Astrocyte of the spinal cord (primary cell): ENCODE measurements around the gene SORCS2.
A peak's percentile ranks its signal among the peaks of the same experiment; 100 is the strongest.

Experiments
- DNase-seq: peaks from one replicate; pipeline ENCODE4 v3.0.0; 2011; ENCODE audit warnings: low read depth, low spot score
- H3K4me3 ChIP-seq: 2 replicates; pipeline ENCODE4 v1.5.1; 2011; ENCODE audit warnings: low read depth, mild to moderate bottlenecking, low read length, moderate library complexity
- in situ Hi-C: cut with HindIII; loops from 2 replicates; pipeline ENCODE4 v1.10.0; 2017; ENCODE audit warnings: low sequenced_read_pairs
- TF ChIP-seq, protein P1 (sequence below): IDR thresholded peaks from 2 replicates; pipeline ENCODE4 v1.5.1; 2012; ENCODE audit warnings: low read depth, mild to moderate bottlenecking, low read length, inconsistent platforms

The SORCS2 gene

DNA sequence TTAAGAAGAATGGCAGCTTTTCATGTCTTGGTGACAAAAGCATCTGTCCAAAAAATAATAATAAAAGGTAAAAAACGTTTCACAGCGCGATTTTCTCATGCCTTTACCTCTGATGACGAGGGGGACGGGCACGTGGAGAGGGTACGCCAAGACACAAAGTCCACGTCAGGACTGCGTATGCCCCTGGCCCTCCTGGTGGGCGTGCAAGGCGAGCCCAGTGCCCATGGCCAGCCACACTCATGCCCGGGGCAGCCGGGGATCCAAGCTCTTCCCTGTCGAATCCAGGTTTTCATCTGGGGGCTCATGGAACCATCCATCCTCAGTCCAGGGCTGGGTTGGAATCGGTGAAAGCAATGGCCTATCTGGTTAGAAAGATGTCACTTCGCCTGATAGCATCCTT is 570.8 kb downstream of the SORCS2 start:
- in situ Hi-C loops, result no loop called here
- no peak overlapping the region for H3K4me3 ChIP-seq
- no peak for DNase-seq
- TF ChIP-seq, protein P1, sequence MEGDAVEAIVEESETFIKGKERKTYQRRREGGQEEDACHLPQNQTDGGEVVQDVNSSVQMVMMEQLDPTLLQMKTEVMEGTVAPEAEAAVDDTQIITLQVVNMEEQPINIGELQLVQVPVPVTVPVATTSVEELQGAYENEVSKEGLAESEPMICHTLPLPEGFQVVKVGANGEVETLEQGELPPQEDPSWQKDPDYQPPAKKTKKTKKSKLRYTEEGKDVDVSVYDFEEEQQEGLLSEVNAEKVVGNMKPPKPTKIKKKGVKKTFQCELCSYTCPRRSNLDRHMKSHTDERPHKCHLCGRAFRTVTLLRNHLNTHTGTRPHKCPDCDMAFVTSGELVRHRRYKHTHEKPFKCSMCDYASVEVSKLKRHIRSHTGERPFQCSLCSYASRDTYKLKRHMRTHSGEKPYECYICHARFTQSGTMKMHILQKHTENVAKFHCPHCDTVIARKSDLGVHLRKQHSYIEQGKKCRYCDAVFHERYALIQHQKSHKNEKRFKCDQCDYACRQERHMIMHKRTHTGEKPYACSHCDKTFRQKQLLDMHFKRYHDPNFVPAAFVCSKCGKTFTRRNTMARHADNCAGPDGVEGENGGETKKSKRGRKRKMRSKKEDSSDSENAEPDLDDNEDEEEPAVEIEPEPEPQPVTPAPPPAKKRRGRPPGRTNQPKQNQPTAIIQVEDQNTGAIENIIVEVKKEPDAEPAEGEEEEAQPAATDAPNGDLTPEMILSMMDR, result no peak

DNA sequence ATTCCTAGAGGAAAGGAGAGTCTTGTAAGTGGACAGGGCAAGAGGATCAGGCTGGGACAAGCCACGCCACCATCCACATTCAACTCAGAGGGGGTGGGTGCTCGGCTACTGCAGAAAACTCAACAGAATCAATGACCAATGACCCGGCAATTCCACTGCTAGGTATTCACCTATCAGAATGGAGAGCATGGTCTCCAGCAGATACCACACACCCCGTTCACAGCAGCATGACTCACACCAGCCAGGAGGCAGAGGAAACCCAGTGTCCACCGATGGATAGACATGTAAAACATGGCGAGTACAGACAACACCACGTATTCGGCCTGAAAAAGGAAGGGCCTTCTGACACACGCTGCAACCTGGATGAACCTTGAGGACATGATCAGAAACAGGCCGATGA is 571.5 kb downstream of the SORCS2 start:
- no peak overlapping the region for H3K4me3 ChIP-seq
- TF ChIP-seq, protein P1, result no peak
- peak; percentile 80 for DNase-seq
- in situ Hi-C loops, result no loop called here

- TF ChIP-seq, protein P1, result no peak
- in situ Hi-C loops, result no loop called here
- DNase-seq, result no peak
- H3K4me3 ChIP-seq, result no peak overlapping the region
Observed at GRCh38 chr4:7764466-7764865, 572.1 kb downstream of the SORCS2 start.

GRCh38 chr4:7765666-7766065 is 573.3 kb downstream of the SORCS2 start:
- in situ Hi-C loops, result no loop called here
- no peak for DNase-seq
- TF ChIP-seq, protein P1, result no peak
- H3K4me3 ChIP-seq, result no peak overlapping the region

DNA sequence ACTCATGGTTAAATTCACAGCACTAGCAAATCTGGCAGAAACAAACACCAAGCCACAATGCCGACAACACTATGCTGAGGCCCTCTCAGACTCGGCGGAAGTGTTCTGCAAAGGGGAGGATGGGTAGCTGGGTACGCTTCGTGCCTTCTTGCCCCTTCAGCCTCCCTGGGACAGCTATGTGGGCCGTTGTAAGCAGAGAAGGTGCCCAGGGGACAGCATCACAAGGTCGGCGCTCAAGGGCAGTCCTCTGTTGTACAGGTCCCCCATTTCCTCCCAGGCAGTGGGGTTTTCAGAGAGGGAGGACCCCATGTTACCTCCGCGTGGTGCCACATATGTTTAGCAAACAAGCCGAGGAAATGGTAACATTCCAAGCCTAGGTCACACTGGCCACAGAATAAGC is 573.7 kb downstream of the SORCS2 start:
- DNase-seq, result no peak
- in situ Hi-C loops, result no loop called here

GRCh38 chr4:7766661-7767345 is 574.5 kb downstream of the SORCS2 start:
- TF ChIP-seq, protein P1, result no peak
- in situ Hi-C loops, result no loop called here
- H3K4me3 ChIP-seq, result no peak overlapping the region
- no peak for DNase-seq

More for the DNA sequence above, 573.7 kb downstream of the SORCS2 start:
- TF ChIP-seq, protein P1, result no peak
- H3K4me3 ChIP-seq, result no peak overlapping the region
